HL-60 (cell line): Measurements from ENCODE around the gene KLRC4.
A peak's percentile ranks its signal among the peaks of the same experiment; 100 is the strongest.
"Not testable (repeated sequence)": the region's sequence is repeated elsewhere in the genome, so short reads cannot be mapped to it uniquely, and the experiment has no call there.

Source experiments
- DNase-seq, 2 experiments: peaks; one replicate each; pipeline ENCODE4 v3.0.0-alpha.2; 2010 to 2020; ENCODE audit warnings: low read depth in 1 of 2, low spot score in 1 of 2
- H3K27ac ChIP-seq: fragments of 250-450 bp; sonication (Bioruptor Pico); replicated peaks from 2 replicates; pipeline ENCODE4 v1.5.1; 2020; ENCODE audit warnings: mild to moderate bottlenecking, moderate library complexity
- H3K27me3 ChIP-seq: fragments of 250-450 bp; sonication (Bioruptor Pico); 2 replicates; pipeline ENCODE4 v1.5.1; 2021; ENCODE audit warnings: mild to moderate bottlenecking, moderate library complexity; ENCODE audit not compliant: insufficient read depth, poor library complexity, severe bottlenecking
- H3K4me3 ChIP-seq: replicated peaks from 2 replicates; pipeline ENCODE4 v1.5.1; 2011; ENCODE audit warnings: mild to moderate bottlenecking, control low read depth, low read length; ENCODE audit not compliant: insufficient read depth
- CTCF ChIP-seq: IDR thresholded peaks from one replicate; pipeline ENCODE4 v1.5.1; 2011; ENCODE audit warnings: low read length, control low read depth, inconsistent platforms; ENCODE audit not compliant: insufficient read depth
- GABPA ChIP-seq: IDR thresholded peaks from 2 replicates; pipeline ENCODE4 v1.6.1; 2012; ENCODE audit warnings: low read depth
- POLR2AphosphoS5 ChIP-seq: IDR thresholded peaks from 2 replicates; pipeline ENCODE4 v1.6.1; 2012; ENCODE audit warnings: low read depth
- REST ChIP-seq: IDR thresholded peaks from 2 replicates; pipeline ENCODE4 v1.6.1; 2012; ENCODE audit warnings: low read depth; ENCODE audit not compliant: insufficient replicate concordance
- SPI1 ChIP-seq: IDR thresholded peaks from 2 replicates; pipeline ENCODE4 v1.6.1; 2012; ENCODE audit warnings: low read depth, mild to moderate bottlenecking, borderline replicate concordance

KLRC4 gene

GRCh38 chr12:10374624-10375018, 34.9 kb downstream of the KLRC4 start:
- no peak overlapping the region for H3K27ac ChIP-seq
- no peak for DNase-seq
- no peaks in the 10 kb centered on the region for H3K27me3 ChIP-seq
- no peak overlapping the region for H3K4me3 ChIP-seq
- TF ChIP-seq POLR2AphosphoS5 (no peak), REST (no peak), CTCF (no peak), SPI1 (no peak), GABPA (no peak)

- H3K27ac ChIP-seq, result peak overlapping the region; percentile 33
- no peaks in the 10 kb centered on the region for H3K27me3 ChIP-seq
- TF ChIP-seq CTCF (no peak), POLR2AphosphoS5 (no peak)
- DNase-seq, result peak in 1 of 2 experiments; percentile 52
- no peak overlapping the region for H3K4me3 ChIP-seq
These were observed 37.0 kb downstream of the KLRC4 start for GRCh38 chr12:10372559-10372958.

GRCh38 chr12:10371893-10372535, 37.5 kb downstream of the KLRC4 start:
- peak in 1 of 2 experiments; percentile 15 for DNase-seq

GRCh38 chr12:10369557-10370415, 39.8 kb downstream of the KLRC4 start:
- no peak for TF ChIP-seq POLR2AphosphoS5
- no peak for TF ChIP-seq GABPA
- TF ChIP-seq SPI1, result no peak
- TF ChIP-seq REST, result no peak
- TF ChIP-seq CTCF, result no peak
- no peak for DNase-seq
- H3K27me3 ChIP-seq, result no peaks in the 10 kb centered on the region
- no peak overlapping the region for H3K27ac ChIP-seq
- H3K4me3 ChIP-seq, result no peak overlapping the region

More at GRCh38 chr12:10371893-10372535, 37.5 kb downstream of the KLRC4 start:
- H3K27ac ChIP-seq, result peak overlapping the region; percentile 33
- not testable (repeated sequence) for H3K4me3 ChIP-seq, H3K27me3 ChIP-seq
